K562 (cell line): ENCODE measurements around the gene SDR42E2. TPM values are rescaled to one million over a fixed set of nuclear protein-coding genes. Genes with fewer than 3 reads are reported as not detected.

Experiments
- C11orf30 ChIP-seq: fragments of 450-650 bp; IDR thresholded peaks from 2 replicates; pipeline ENCODE4 v1.6.1; 2016; ENCODE audit warnings: low read depth, mild to moderate bottlenecking
- CBFA2T2 ChIP-seq: fragments of 450-650 bp; conservative IDR thresholded peaks from 2 replicates; pipeline ENCODE4 v1.6.1; 2017; ENCODE audit warnings: mild to moderate bottlenecking
- CHD1 ChIP-seq: fragments of 200-600 bp; sonication (generic); IDR thresholded peaks from one replicate; pipeline ENCODE4 v1.6.1; 2012; ENCODE audit warnings: mild to moderate bottlenecking, moderate library complexity, low read length, inconsistent platforms
- CREB5 ChIP-seq: fragments of 250-450 bp; sonication (Bioruptor Pico); IDR thresholded peaks from 2 replicates; pipeline ENCODE4 v1.5.0; 2020; ENCODE audit warnings: mild to moderate bottlenecking
- ESRRB ChIP-seq: fragments of 250-450 bp; sonication (Bioruptor Pico); IDR thresholded peaks from 2 replicates; pipeline ENCODE4 v1.5.0; 2020; ENCODE audit warnings: mild to moderate bottlenecking, moderate library complexity, borderline replicate concordance
- GABPB2 ChIP-seq: fragments of 250-450 bp; sonication (Bioruptor Pico); conservative IDR thresholded peaks from 2 replicates; pipeline ENCODE4 v1.5.1; 2021; ENCODE audit warnings: mild to moderate bottlenecking
- GTF2F1 ChIP-seq: IDR thresholded peaks from 2 replicates; pipeline ENCODE4 v1.6.1; 2011; ENCODE audit warnings: low read depth, low read length, improper control_type of control experiment
- HMG20B ChIP-seq: fragments of 250-450 bp; sonication (Bioruptor Pico); IDR thresholded peaks from 2 replicates; pipeline ENCODE4 v1.5.0; 2021; ENCODE audit warnings: mild to moderate bottlenecking
- HNRNPH1 ChIP-seq: fragments of 200-400 bp; formaldehyde crosslinking; optimal IDR thresholded peaks from 2 replicates; pipeline ENCODE3; 2017; ENCODE audit warnings: low read depth, mild to moderate bottlenecking, low read length, moderate library complexity
- KLF6 ChIP-seq: fragments of 250-450 bp; sonication (Bioruptor Pico); IDR thresholded peaks from 2 replicates; pipeline ENCODE4 v1.4.0; 2020; ENCODE audit warnings: mild to moderate bottlenecking, moderate library complexity, borderline replicate concordance
- MYBL2 ChIP-seq, 2 experiments: fragments of 450-650 bp in 1 of 2; sonication (generic) in 1 of 2; formaldehyde crosslinking in 1 of 2; IDR thresholded peaks; 2 replicates each; pipeline versions ENCODE4 v1.6.1 to v1.8.1; 2017 to 2022; ENCODE audit warnings: borderline replicate concordance in 1 of 2, inconsistent platforms in 1 of 2, low read depth in 1 of 2, mild to moderate bottlenecking in 1 of 2, missing genetic modification reagents in 1 of 2, moderate library complexity in 1 of 2
- OTX1 ChIP-seq: fragments of 450-650 bp; formaldehyde crosslinking; IDR thresholded peaks from 2 replicates; pipeline ENCODE4 v1.4.0; 2022; ENCODE audit warnings: mild to moderate bottlenecking
- POLR2AphosphoS5 ChIP-seq: IDR thresholded peaks from 2 replicates; pipeline ENCODE4 v1.6.1; 2011; ENCODE audit warnings: mild to moderate bottlenecking, low read depth, low read length, moderate library complexity; ENCODE audit not compliant: control insufficient read depth, insufficient read depth
- PTRF ChIP-seq: fragments of 450-650 bp; IDR thresholded peaks from 2 replicates; pipeline ENCODE4 v1.6.1; 2016; ENCODE audit warnings: mild to moderate bottlenecking, missing genetic modification characterization, missing compliant biosample characterization
- SFPQ ChIP-seq: fragments of 200-400 bp; formaldehyde crosslinking; IDR thresholded peaks from 2 replicates; pipeline ENCODE4 v1.6.1; 2017; ENCODE audit warnings: mild to moderate bottlenecking, low read depth, low read length, moderate library complexity
- SIX5 ChIP-seq, 2 experiments: IDR thresholded peaks; 2 replicates each; pipeline ENCODE4 v1.6.1; 2011; ENCODE audit warnings: low read length in 2 of 2, borderline replicate concordance in 1 of 2, low read depth in 1 of 2, mild to moderate bottlenecking in 1 of 2, moderate library complexity in 1 of 2; ENCODE audit not compliant: insufficient read depth in 1 of 2
- SRSF3 ChIP-seq: fragments of 200-400 bp; formaldehyde crosslinking; IDR thresholded peaks from 2 replicates; pipeline ENCODE4 v1.6.1; 2016; ENCODE audit warnings: mild to moderate bottlenecking, low read length, moderate library complexity; ENCODE audit not compliant: insufficient read depth
- TCF7L2 ChIP-seq: fragments of 150-350 bp; IDR thresholded peaks from 2 replicates; pipeline ENCODE4 v1.6.1; 2016; ENCODE audit warnings: low read depth, mild to moderate bottlenecking, low read length, moderate library complexity
- ZC3H4 ChIP-seq: sonication (generic); formaldehyde crosslinking; IDR thresholded peaks from 2 replicates; pipeline ENCODE4 v1.9.0; 2021; ENCODE audit warnings: missing genetic modification reagents, borderline replicate concordance
- ZNF121 ChIP-seq: sonication (generic); formaldehyde crosslinking; conservative IDR thresholded peaks from 2 replicates; pipeline ENCODE4 v1.8.0; 2022; ENCODE audit warnings: missing genetic modification reagents
- ZNF436 ChIP-seq: fragments of 250-450, 450-650 bp; sonication (Bioruptor Pico); formaldehyde crosslinking; IDR thresholded peaks from 2 replicates; pipeline ENCODE4 v1.7.0; 2020; ENCODE audit warnings: mild to moderate bottlenecking
- ZNF449 ChIP-seq: fragments of 250-450 bp; sonication (Bioruptor Pico); IDR thresholded peaks from 2 replicates; pipeline ENCODE4 v1.8.0; 2022; ENCODE audit warnings: moderate library complexity, mild to moderate bottlenecking, inconsistent platforms
- ZNF511 ChIP-seq: sonication (generic); formaldehyde crosslinking; IDR thresholded peaks from 2 replicates; pipeline ENCODE4 v1.8.0; 2022; ENCODE audit warnings: mild to moderate bottlenecking, missing genetic modification reagents
- polyA plus RNA-seq, 8 experiments: library from polyadenylated mRNA; depleted of rRNA in 4 of 8; stranded (reverse) in 5 of 8; unstranded in 3 of 8; fragments of >200 nt; fragmentation: Nextera tagmentation in 2 of 8; fragmentation: Illumina TruSeq in 1 of 8; extraction: Ambion mirVana in 2 of 8; extraction: Trizol in 1 of 8; gene quantifications; 2 replicates each; pipeline versions ENCODE4 v1.2.1 to v1.2.3, GENCODE V29; 2011 to 2014; ENCODE audit warnings: inconsistent platforms in 1 of 8, missing spikeins in 1 of 8
- total RNA-seq, 7 experiments: library from RNA; depleted of rRNA in 6 of 7; stranded (reverse); fragments of >200 nt in 6 of 7; fragmentation: Illumina TruSeq in 2 of 7; extraction: Trizol in 2 of 7; gene quantifications; 2 replicates each; pipeline versions ENCODE4 v1.2.1 to v1.2.3, GENCODE V29; 2011 to 2021; ENCODE audit warnings: low replicate concordance in 1 of 7

Gene SDR42E2
- total and polyA plus RNA-seq, 9 of the 15 experiments (the other 6 are each of a cell fraction or from before 2014, with no cell fraction given), result 0.03 to 0.07 (median 0.04) TPM; not detected in 4

- no peak for TF ChIP-seq CHD1
- TF ChIP-seq CBFA2T2, result no peak
- no peak for TF ChIP-seq PTRF
- TF ChIP-seq ESRRB (CRISPR knock-in tag), result no peak
- TF ChIP-seq ZNF436, result no peak
- TF ChIP-seq ZC3H4, result no peak
- no peak for TF ChIP-seq HMG20B (CRISPR knock-in tag)
- TF ChIP-seq GABPB2, result no peak
- TF ChIP-seq TCF7L2, result no peak
- TF ChIP-seq KLF6 (CRISPR knock-in tag), result no peak
- no peak for TF ChIP-seq CREB5 (CRISPR knock-in tag)
- no peak for TF ChIP-seq HNRNPH1
- no peak for TF ChIP-seq SIX5 (IDR thresholded peaks at IDR 0.05; ENCODE audit: borderline replicate concordance in 1 of 2, insufficient read depth in 1 of 2, low read depth in 1 of 2, low read length in 2 of 2)
- TF ChIP-seq C11orf30, result no peak
- TF ChIP-seq OTX1, result 0 out of 2 replicates have a peak, but pooled peaks have one; percentile 66
- no peak for TF ChIP-seq GTF2F1
- TF ChIP-seq MYBL2 (IDR thresholded peaks at IDR 0.05; ENCODE audit: low read depth), result no peak
- no peak for TF ChIP-seq MYBL2 (CRISPR knock-in tag; IDR thresholded peaks at IDR 0.05; ENCODE audit: borderline replicate concordance)
- no peak for TF ChIP-seq ZNF511 (CRISPR knock-in tag)
- TF ChIP-seq SRSF3, result no peak
- TF ChIP-seq SFPQ, result no peak
- TF ChIP-seq POLR2AphosphoS5, result peak; percentile 69
- no peak for TF ChIP-seq ZNF449 (CRISPR knock-in tag)
- no peak for TF ChIP-seq ZNF121 (CRISPR knock-in tag)
Observed at GRCh38 chr16:22190776-22191531, 28.6 kb downstream of the SDR42E2 start (continued).
